Measurements from ENCODE around the gene LPXN.

- TF ChIP-seq POLR2A (IDR thresholded peaks at IDR 0.05): no peak
- TF ChIP-seq POLR2AphosphoS5 (IDR thresholded peaks at IDR 0.05): no peak
These were observed 64.0 kb downstream of the LPXN start for GRCh38 chr11:58511636-58512035.
